Measurements from ENCODE around the gene OR6T1. TPM values are rescaled to one million over a fixed set of nuclear protein-coding genes. Genes with fewer than 3 reads are reported as not detected.

The OR6T1 gene
- total RNA-seq = not detected

- Mint-ChIP-seq H3K36me3 (ENCODE audit: low read depth) (no peaks in the 10 kb centered on the region), H3K4me1 (no peaks in the 10 kb centered on the region), H3K27ac (no peak within 1 kb of the TSS), H3K9me3 (no peaks in the 10 kb centered on the region), H3K4me3 (no peak within 1 kb of the TSS), H3K27me3 (peaks cover 10% of the 10 kb centered on the region)
- no peak for ATAC-seq (replicated peaks)
These were observed at the start of gene OR6T1 for GRCh38 chr11:123943738-123944137. TSS of gene OR6T1 (minus strand) at chr11:123943838. CDS start at chr11:123943838, 0 bp downstream.

- Mint-ChIP-seq H3K36me3 (ENCODE audit: low read depth) (no peaks in the 10 kb centered on the region), H3K27me3 (peaks cover 15% of the 10 kb centered on the region), H3K4me3 (no peak overlapping the region), H3K27ac (no peak overlapping the region), H3K9me3 (peaks cover 8% of the 10 kb centered on the region), H3K4me1 (no peaks in the 10 kb centered on the region)
- ATAC-seq (replicated peaks) = no peak
These were observed 35.7 kb upstream of the OR6T1 start for GRCh38 chr11:123979311-123979710.

GRCh38 chr11:123977731-123978347 lies 34.2 kb upstream of the OR6T1 start, which contains the start of gene OR10S1:
TSS of gene OR10S1 (minus strand) at chr11:123977781. CDS start at chr11:123977664, 117 bp downstream.
- H3K4me1 Mint-ChIP-seq = no peaks in the 10 kb centered on the region
- no peaks in the 10 kb centered on the region for H3K36me3 Mint-ChIP-seq (ENCODE audit: low read depth)
- H3K27me3 Mint-ChIP-seq = peaks cover 6% of the 10 kb centered on the region
- H3K9me3 Mint-ChIP-seq = peaks cover 2% of the 10 kb centered on the region
- no peak within 1 kb of the TSS for H3K27ac Mint-ChIP-seq
- ATAC-seq (replicated peaks) = no peak
- no peak within 1 kb of the TSS for H3K4me3 Mint-ChIP-seq

- Mint-ChIP-seq H3K4me3 (no peak overlapping the region), H3K27me3 (peaks cover 6% of the 10 kb centered on the region), H3K27ac (no peak overlapping the region), H3K4me1 (no peaks in the 10 kb centered on the region), H3K36me3 (ENCODE audit: low read depth) (no peaks in the 10 kb centered on the region), H3K9me3 (no peaks in the 10 kb centered on the region)
- ATAC-seq (replicated peaks) = peak; percentile 7
These were observed 33.3 kb upstream of the OR6T1 start for GRCh38 chr11:123976770-123977560.

- Mint-ChIP-seq H3K27me3 (peaks cover 3% of the 10 kb centered on the region), H3K27ac (no peak overlapping the region), H3K4me3 (no peak overlapping the region), H3K36me3 (ENCODE audit: low read depth) (no peaks in the 10 kb centered on the region), H3K4me1 (no peaks in the 10 kb centered on the region), H3K9me3 (no peaks in the 10 kb centered on the region)
- ATAC-seq (replicated peaks) = no peak
These were observed 30.2 kb upstream of the OR6T1 start for GRCh38 chr11:123973816-123974215.

- Mint-ChIP-seq H3K27me3 (peaks cover 5% of the 10 kb centered on the region), H3K9me3 (no peaks in the 10 kb centered on the region), H3K4me1 (no peaks in the 10 kb centered on the region), H3K36me3 (ENCODE audit: low read depth) (no peaks in the 10 kb centered on the region), H3K4me3 (no peak overlapping the region), H3K27ac (no peak overlapping the region)
- no peak for ATAC-seq (replicated peaks)
These were observed 13.1 kb upstream of the OR6T1 start for GRCh38 chr11:123956752-123957151.

- Mint-ChIP-seq H3K9me3 (no peaks in the 10 kb centered on the region), H3K27me3 (peaks cover 6% of the 10 kb centered on the region), H3K27ac (no peak overlapping the region), H3K36me3 (ENCODE audit: low read depth) (no peaks in the 10 kb centered on the region), H3K4me1 (no peaks in the 10 kb centered on the region), H3K4me3 (no peak overlapping the region)
- ATAC-seq (replicated peaks) = no peak
These were observed 1.5 kb upstream of the OR6T1 start for GRCh38 chr11:123945132-123945531.

GRCh38 chr11:123942413-123942812 lies 1.2 kb downstream of the OR6T1 start:
- no peaks in the 10 kb centered on the region for H3K9me3 Mint-ChIP-seq
- no peak for ATAC-seq (replicated peaks)
- H3K4me1 Mint-ChIP-seq = no peaks in the 10 kb centered on the region
- no peak overlapping the region for H3K4me3 Mint-ChIP-seq
- H3K27me3 Mint-ChIP-seq = peaks cover 8% of the 10 kb centered on the region
- H3K27ac Mint-ChIP-seq = no peak overlapping the region
- H3K36me3 Mint-ChIP-seq (ENCODE audit: low read depth) = no peaks in the 10 kb centered on the region

GRCh38 chr11:123939317-123939716 lies 4.3 kb downstream of the OR6T1 start, which contains the start of gene OR4D5:
TSS of gene OR4D5 (plus strand) at chr11:123939617. CDS start at chr11:123939617, 0 bp downstream.
- H3K27me3 Mint-ChIP-seq = peaks cover 4% of the 10 kb centered on the region
- no peak within 1 kb of the TSS for H3K4me3 Mint-ChIP-seq
- ATAC-seq (replicated peaks) = no peak
- H3K9me3 Mint-ChIP-seq = no peaks in the 10 kb centered on the region
- no peaks in the 10 kb centered on the region for H3K4me1 Mint-ChIP-seq
- no peak within 1 kb of the TSS for H3K27ac Mint-ChIP-seq
- no peaks in the 10 kb centered on the region for H3K36me3 Mint-ChIP-seq (ENCODE audit: low read depth)

- Mint-ChIP-seq H3K36me3 (ENCODE audit: low read depth) (no peaks in the 10 kb centered on the region), H3K4me1 (no peaks in the 10 kb centered on the region), H3K27ac (no peak overlapping the region), H3K4me3 (no peak overlapping the region), H3K27me3 (peaks cover 3% of the 10 kb centered on the region), H3K9me3 (no peaks in the 10 kb centered on the region)
- ATAC-seq (replicated peaks) = no peak
These were observed 19.6 kb downstream of the OR6T1 start for GRCh38 chr11:123924027-123924426.

- Mint-ChIP-seq H3K36me3 (ENCODE audit: low read depth) (no peaks in the 10 kb centered on the region), H3K27me3 (no peaks in the 10 kb centered on the region), H3K4me3 (no peak overlapping the region), H3K9me3 (no peaks in the 10 kb centered on the region), H3K27ac (no peak overlapping the region), H3K4me1 (no peaks in the 10 kb centered on the region)
- ATAC-seq (replicated peaks) = no peak
These were observed 22.7 kb downstream of the OR6T1 start for GRCh38 chr11:123920943-123921342.

- no peak overlapping the region for H3K27ac Mint-ChIP-seq
- H3K36me3 Mint-ChIP-seq (ENCODE audit: low read depth) = no peaks in the 10 kb centered on the region
- H3K9me3 Mint-ChIP-seq = no peaks in the 10 kb centered on the region
- H3K4me1 Mint-ChIP-seq = no peaks in the 10 kb centered on the region
- H3K4me3 Mint-ChIP-seq = no peak overlapping the region
- no peak for ATAC-seq (replicated peaks)
- peaks cover 11% of the 10 kb centered on the region for H3K27me3 Mint-ChIP-seq
These were observed 37.8 kb downstream of the OR6T1 start for GRCh38 chr11:123905826-123906225.

GRCh38 chr11:123904932-123905331 lies 38.7 kb downstream of the OR6T1 start:
- no peaks in the 10 kb centered on the region for H3K9me3 Mint-ChIP-seq
- H3K27ac Mint-ChIP-seq = no peak overlapping the region
- H3K4me1 Mint-ChIP-seq = no peaks in the 10 kb centered on the region
- H3K27me3 Mint-ChIP-seq = peaks cover 12% of the 10 kb centered on the region
- H3K36me3 Mint-ChIP-seq (ENCODE audit: low read depth) = no peaks in the 10 kb centered on the region
- ATAC-seq (replicated peaks) = no peak
- H3K4me3 Mint-ChIP-seq = no peak overlapping the region

- H3K27me3 Mint-ChIP-seq = peaks cover 9% of the 10 kb centered on the region
- no peak overlapping the region for H3K4me3 Mint-ChIP-seq
- ATAC-seq (replicated peaks) = no peak
- no peak overlapping the region for H3K27ac Mint-ChIP-seq
- no peaks in the 10 kb centered on the region for H3K4me1 Mint-ChIP-seq
- no peaks in the 10 kb centered on the region for H3K9me3 Mint-ChIP-seq
- no peaks in the 10 kb centered on the region for H3K36me3 Mint-ChIP-seq (ENCODE audit: low read depth)
These were observed 39.7 kb downstream of the OR6T1 start for GRCh38 chr11:123903932-123904331.

GRCh38 chr11:123901867-123902266 lies 41.8 kb downstream of the OR6T1 start, which contains the start of gene OR8D4:
TSS of gene OR8D4 (plus strand) at chr11:123902167. CDS start at chr11:123906432, 4,265 bp downstream.
- H3K36me3 Mint-ChIP-seq (ENCODE audit: low read depth) = no peaks in the 10 kb centered on the region
- no peak within 1 kb of the TSS for H3K27ac Mint-ChIP-seq
- H3K9me3 Mint-ChIP-seq = no peaks in the 10 kb centered on the region
- no peak for ATAC-seq (replicated peaks)
- H3K4me1 Mint-ChIP-seq = no peaks in the 10 kb centered on the region
- H3K27me3 Mint-ChIP-seq = peaks cover 6% of the 10 kb centered on the region
- no peak within 1 kb of the TSS for H3K4me3 Mint-ChIP-seq

All from activated T-helper 17 cell treated with anti-CD3 and anti-CD28 coated beads, Interleukin-2, amount 50 U/mL, for 72 hours (primary cell).